Measurements from ENCODE around the gene ROR1. TPM values are rescaled to one million over a fixed set of nuclear protein-coding genes. Genes with fewer than 3 reads are reported as not detected.

Gene ROR1
- total RNA-seq, 1 donor from 2014 or later, result 12.3 TPM

GRCh38 chr1:64126581-64126980 is 352.8 kb downstream of the ROR1 start:
- DNase-seq (ENCODE audit: low spot score), result no peak

DNA sequence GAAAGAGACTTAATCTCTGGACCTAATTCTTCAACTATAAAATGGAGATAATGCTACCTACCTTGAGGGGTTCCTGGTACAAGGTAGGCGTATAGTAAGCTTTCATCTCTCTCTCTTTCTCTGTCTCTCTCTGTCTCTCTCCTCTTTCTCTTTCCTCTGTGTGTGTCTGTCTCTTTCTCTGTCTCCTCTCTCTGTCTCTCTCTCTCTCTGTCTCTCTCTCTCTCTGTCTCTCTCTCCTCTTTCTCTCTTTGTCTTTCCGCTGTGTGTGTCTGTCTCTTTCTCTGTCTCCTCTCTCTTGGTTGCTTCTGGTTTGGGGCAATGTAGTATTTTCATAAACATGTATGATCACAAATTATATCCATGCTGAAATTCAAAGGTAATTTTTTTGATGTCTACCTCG is 353.5 kb downstream of the ROR1 start:
- DNase-seq (ENCODE audit: low spot score), result no peak

GRCh38 chr1:64129701-64130100 is 355.9 kb downstream of the ROR1 start:
- no peak for DNase-seq (ENCODE audit: low spot score)

- DNase-seq (ENCODE audit: low spot score), result no peak
These were observed 357.3 kb downstream of the ROR1 start for GRCh38 chr1:64131155-64131554.

- no peak for DNase-seq (ENCODE audit: low spot score)
These were observed 359.2 kb downstream of the ROR1 start for GRCh38 chr1:64133036-64133435.

- no peak for DNase-seq (ENCODE audit: low spot score)
These were observed 361.8 kb downstream of the ROR1 start for GRCh38 chr1:64135462-64136223.

DNA sequence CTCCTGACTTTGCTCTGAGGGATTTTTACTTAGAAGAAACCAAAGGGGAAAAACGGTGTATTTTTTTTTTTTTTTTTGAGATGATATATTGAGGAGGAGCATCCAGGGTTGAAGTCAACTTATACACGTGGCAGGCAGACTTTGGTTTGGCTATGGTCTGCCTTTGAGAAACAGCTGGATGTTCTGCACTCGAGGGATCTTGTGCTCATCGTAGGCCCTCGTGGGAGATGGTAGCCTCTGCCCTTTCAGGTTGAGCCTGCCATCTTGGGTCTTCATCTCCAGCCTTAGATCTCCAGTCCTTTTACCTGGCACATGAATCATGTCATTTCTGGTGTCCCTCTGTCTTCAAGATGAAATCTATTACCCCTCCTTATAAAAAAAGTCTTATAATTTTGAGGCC is 362.5 kb downstream of the ROR1 start:
- DNase-seq (ENCODE audit: low spot score), result no peak

GRCh38 chr1:64136752-64137411 is 363.1 kb downstream of the ROR1 start:
- DNase-seq (ENCODE audit: low spot score), result no peak

GRCh38 chr1:64137412-64137803 is 363.6 kb downstream of the ROR1 start:
- DNase-seq (ENCODE audit: low spot score), result no peak

GRCh38 chr1:64139877-64140276 is 366.1 kb downstream of the ROR1 start:
- no peak for DNase-seq (ENCODE audit: low spot score)

DNA sequence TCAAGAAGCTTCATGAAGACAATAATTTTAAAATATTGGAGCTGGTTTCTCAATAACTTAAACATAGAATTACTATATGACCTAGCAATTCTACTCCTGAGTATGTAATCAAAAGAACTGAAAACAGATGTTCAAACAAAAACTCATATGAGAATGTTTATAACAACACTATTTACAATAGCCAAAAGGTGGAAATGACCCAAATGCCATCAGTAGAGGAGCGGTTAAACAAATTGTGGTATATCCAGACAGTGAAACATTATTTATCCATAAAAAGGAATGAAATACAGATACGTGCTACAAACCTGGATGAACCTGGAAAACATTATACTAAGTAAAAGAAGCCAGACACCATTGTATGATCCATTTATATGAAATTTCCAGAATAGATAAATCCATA is 366.8 kb downstream of the ROR1 start:
- DNase-seq (ENCODE audit: low spot score), result no peak

DNA sequence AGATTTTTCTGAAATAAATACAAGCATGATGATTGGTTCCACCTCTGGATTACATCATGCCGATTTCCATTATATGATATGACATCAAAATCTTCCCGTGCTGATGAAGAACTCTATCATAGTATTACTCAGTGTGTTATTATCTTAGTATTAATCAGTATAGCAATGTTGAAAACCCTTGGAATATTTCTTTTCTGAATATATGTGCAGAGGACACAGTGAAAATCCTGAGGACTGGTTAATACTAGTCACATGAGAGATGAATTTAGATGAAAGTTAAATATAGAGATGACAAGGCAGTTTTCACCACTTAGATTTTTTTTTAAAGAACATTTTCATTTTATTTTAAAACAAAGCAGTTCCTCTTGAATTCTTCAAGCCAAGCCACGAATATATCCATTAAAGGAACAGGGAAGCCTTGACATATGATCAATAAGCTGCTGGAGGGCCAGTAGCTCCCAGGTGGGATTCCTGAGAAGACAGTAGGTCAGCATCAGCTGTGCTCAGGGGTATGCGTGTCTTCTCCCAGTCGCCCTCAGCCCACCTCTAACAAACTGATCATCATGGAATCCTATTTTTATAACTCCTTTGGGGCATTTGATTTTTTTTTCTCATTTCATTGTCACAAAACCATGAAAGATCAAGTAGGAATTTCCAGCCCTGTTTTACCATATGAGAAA is 373.4 kb downstream of the ROR1 start:
- no peak for DNase-seq (ENCODE audit: low spot score)

DNA sequence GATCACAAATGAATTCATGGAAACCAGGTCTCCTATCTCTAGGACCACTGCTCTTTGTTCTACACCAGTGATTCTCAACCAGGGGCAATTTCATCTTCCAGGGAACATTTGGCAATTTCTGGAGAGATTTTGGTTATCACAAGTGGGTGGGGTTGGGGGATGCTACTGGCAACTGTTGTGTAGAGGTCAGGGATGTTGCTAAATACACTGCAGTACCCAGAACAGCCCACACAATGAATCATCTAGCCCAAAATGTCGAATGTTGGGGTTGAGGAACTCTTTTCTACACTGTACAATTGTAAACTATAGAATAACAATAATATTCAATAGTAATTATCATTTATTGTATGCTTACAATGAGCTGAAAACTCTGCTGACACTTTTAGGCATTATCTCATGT is 373.9 kb downstream of the ROR1 start:
- no peak for DNase-seq (ENCODE audit: low spot score)

- no peak for DNase-seq (ENCODE audit: low spot score)
These were observed 376.4 kb downstream of the ROR1 start for GRCh38 chr1:64150266-64150665.

GRCh38 chr1:64150729-64151230 is 377.0 kb downstream of the ROR1 start:
- no peak for DNase-seq (ENCODE audit: low spot score)

- DNase-seq (ENCODE audit: low spot score), result no peak
These were observed 381.5 kb downstream of the ROR1 start for GRCh38 chr1:64155278-64155677.

- no peak for DNase-seq (ENCODE audit: low spot score)
These were observed 387.6 kb downstream of the ROR1 start for GRCh38 chr1:64161357-64161941.

GRCh38 chr1:64162151-64162550 is 388.3 kb downstream of the ROR1 start:
- no peak for DNase-seq (ENCODE audit: low spot score)

DNA sequence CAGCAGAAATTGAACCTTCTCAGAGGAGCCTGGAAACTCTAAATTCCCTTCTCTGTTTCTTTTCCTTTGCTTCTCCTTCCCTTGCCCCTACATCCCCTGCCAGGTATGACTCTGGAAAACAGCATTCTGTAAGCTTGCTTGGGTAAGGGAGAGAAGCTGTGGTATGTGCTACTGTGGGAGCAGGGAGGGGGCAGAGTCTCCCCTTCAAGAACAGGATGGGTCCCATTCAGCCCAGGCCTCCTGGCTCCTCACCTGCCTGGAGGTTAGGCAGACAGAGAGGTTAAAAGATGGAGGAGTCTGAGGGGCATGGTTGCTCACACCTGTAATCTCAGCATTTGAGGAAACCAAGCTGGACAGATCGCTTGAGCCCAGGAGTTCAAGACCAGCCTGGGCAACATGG is 389.0 kb downstream of the ROR1 start:
- DNase-seq (ENCODE audit: low spot score), result no peak

DNA sequence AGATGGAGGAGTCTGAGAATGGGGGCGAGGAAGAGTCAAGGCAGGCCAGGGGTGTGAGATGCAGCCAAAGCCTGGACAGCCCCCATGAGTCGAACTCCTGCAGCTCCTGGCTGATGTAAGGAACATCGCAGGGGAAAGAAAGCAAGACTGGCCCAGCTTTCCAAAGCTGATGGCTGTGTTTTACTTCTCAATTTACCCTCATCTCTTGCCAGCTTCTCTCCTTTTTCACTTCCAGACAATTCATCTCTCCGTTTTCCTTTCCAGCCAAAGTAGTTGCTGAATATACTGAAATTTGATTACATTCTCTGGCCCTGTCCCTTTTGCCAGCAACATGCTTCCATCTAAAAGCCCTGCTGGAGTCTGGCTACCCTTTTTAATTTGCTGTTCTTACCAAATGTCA is 389.6 kb downstream of the ROR1 start:
- DNase-seq (ENCODE audit: low spot score), result no peak

DNA sequence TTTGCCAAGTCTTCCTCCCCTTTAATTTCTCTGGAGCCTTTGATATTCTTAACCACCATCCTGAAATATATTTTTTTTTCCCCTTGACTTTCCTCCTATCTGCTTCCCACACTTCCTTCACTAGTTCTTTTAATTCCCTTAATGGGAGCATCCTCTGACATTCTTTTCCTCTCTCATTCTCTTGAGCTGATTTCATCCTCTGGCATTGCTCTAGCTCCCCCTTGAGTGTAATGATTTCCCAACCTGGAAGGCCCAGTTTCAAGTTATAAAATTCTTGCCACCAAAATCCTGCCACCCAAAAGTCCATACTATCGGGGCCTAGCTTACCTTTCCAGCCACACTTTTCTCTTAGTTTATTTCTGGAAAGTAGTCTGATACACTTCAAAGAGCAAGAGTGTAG is 390.2 kb downstream of the ROR1 start:
- no peak for DNase-seq (ENCODE audit: low spot score)

GRCh38 chr1:64166629-64167028 is 392.8 kb downstream of the ROR1 start:
- no peak for DNase-seq (ENCODE audit: low spot score)
